Dedifferentiated amniotic fluid mesenchymal stem cell (primary cell): ENCODE results near the gene ASAH2.
A peak's percentile ranks its signal among the peaks of the same experiment; 100 is the strongest.
"Not testable (repeated sequence)": the region's sequence is repeated elsewhere in the genome, so short reads cannot be mapped to it uniquely, and the experiment has no call there.

Experiments used
- DNase-seq: peaks from one replicate; pipeline ENCODE4 v3.0.0-alpha.2; 2016; ENCODE audit errors: extremely low spot score

Gene ASAH2

GRCh38 chr10:50251394-50251793, at the start of gene ASAH2:
Gene ASAH2 (minus strand): TSS chr10:50251516. CDS start chr10:50248610, 2,906 bp downstream.
- DNase-seq: no peak

- no peak for DNase-seq
Observed at GRCh38 chr10:50299948-50300669, 48.8 kb upstream of the ASAH2 start.

- DNase-seq: no peak
Observed at GRCh38 chr10:50295367-50295766, 44.1 kb upstream of the ASAH2 start.

- no peak for DNase-seq
Observed at GRCh38 chr10:50294582-50294981, 43.3 kb upstream of the ASAH2 start.

- no peak for DNase-seq
Observed at GRCh38 chr10:50293513-50294313, 42.4 kb upstream of the ASAH2 start.

- DNase-seq: no peak
Observed at GRCh38 chr10:50291261-50291850, 40.0 kb upstream of the ASAH2 start.

GRCh38 chr10:50289196-50289595, 37.9 kb upstream of the ASAH2 start:
- no peak for DNase-seq

GRCh38 chr10:50286996-50287803, 35.9 kb upstream of the ASAH2 start:
- DNase-seq: no peak

- DNase-seq: peak; percentile 42
Observed at GRCh38 chr10:50286517-50286916, 35.2 kb upstream of the ASAH2 start.

GRCh38 chr10:50281967-50282522, 30.7 kb upstream of the ASAH2 start:
- DNase-seq: no peak

- DNase-seq: no peak
Observed at GRCh38 chr10:50281210-50281966, 30.1 kb upstream of the ASAH2 start.

GRCh38 chr10:50280049-50280841, 28.9 kb upstream of the ASAH2 start:
- no peak for DNase-seq

- no peak for DNase-seq
Observed at GRCh38 chr10:50279489-50279888, 28.2 kb upstream of the ASAH2 start.

GRCh38 chr10:50275650-50276235, 24.4 kb upstream of the ASAH2 start:
- DNase-seq: no peak

- DNase-seq: no peak
Observed at GRCh38 chr10:50272531-50272930, 21.2 kb upstream of the ASAH2 start.

- DNase-seq: no peak
Observed at GRCh38 chr10:50271564-50272250, 20.4 kb upstream of the ASAH2 start.

- DNase-seq: not testable (repeated sequence)
Observed at GRCh38 chr10:50267877-50268276, 16.6 kb upstream of the ASAH2 start.

GRCh38 chr10:50262625-50263024, 11.3 kb upstream of the ASAH2 start:
- not testable (repeated sequence) for DNase-seq

- DNase-seq: no peak
Observed at GRCh38 chr10:50260791-50261281, 9.5 kb upstream of the ASAH2 start.
